ENCODE results near the gene IGFBP2.

DNA sequence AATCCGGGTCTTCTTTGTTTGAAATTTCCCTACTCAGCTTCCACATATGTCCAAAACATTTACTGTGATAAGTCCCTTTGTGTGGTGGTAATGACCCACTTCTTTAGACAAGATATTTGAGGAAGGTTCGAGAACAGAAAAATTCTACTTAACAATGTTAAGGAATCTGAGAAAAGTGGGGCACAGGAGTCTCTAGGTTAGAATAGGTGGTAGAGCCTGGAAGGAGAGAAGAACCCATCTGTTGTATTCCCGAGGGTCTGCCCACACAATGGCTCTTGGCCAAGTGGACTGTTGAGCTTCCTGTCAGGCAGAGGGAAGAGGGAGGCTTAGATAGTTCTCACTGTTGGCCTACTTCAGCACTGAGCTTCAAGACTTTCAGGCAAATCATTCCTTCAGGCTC is 4.3 kb downstream of the IGFBP2 start:
- no peak for TF ChIP-seq POLR2A (IDR thresholded peaks at IDR 0.05)
- TF ChIP-seq, protein P1, sequence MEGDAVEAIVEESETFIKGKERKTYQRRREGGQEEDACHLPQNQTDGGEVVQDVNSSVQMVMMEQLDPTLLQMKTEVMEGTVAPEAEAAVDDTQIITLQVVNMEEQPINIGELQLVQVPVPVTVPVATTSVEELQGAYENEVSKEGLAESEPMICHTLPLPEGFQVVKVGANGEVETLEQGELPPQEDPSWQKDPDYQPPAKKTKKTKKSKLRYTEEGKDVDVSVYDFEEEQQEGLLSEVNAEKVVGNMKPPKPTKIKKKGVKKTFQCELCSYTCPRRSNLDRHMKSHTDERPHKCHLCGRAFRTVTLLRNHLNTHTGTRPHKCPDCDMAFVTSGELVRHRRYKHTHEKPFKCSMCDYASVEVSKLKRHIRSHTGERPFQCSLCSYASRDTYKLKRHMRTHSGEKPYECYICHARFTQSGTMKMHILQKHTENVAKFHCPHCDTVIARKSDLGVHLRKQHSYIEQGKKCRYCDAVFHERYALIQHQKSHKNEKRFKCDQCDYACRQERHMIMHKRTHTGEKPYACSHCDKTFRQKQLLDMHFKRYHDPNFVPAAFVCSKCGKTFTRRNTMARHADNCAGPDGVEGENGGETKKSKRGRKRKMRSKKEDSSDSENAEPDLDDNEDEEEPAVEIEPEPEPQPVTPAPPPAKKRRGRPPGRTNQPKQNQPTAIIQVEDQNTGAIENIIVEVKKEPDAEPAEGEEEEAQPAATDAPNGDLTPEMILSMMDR (IDR thresholded peaks at IDR 0.05) = no peak
